ENCODE results near the gene SPRY4.

GRCh38 chr5:142295960-142296860 is 28.6 kb downstream of the SPRY4 start:
- no peak for TF ChIP-seq CTCF (IDR thresholded peaks at IDR 0.05; ENCODE audit: low read depth, low read length, poor library complexity, severe bottlenecking)
- no peak for TF ChIP-seq EZH2phosphoT487 (IDR thresholded peaks at IDR 0.05; ENCODE audit: borderline replicate concordance, low read length)
